H4 (cell line): ENCODE measurements around the gene CFDP1. TPM values are rescaled to one million over a fixed set of nuclear protein-coding genes. Genes with fewer than 3 reads are reported as not detected.
"Not testable (repeated sequence)": the region's sequence is repeated elsewhere in the genome, so short reads cannot be mapped to it uniquely, and the experiment has no call there.

Experiments used
- DNase-seq: peaks from one replicate; pipeline ENCODE4 v3.0.0-alpha.2; 2015; ENCODE audit warnings: low spot score
- total RNA-seq: library from RNA; depleted of rRNA; stranded (reverse); fragments of >200 nt; shearing (Covaris generic); gene quantifications from 2 replicates; pipeline ENCODE4 v1.2.3, GENCODE V29; 2014

The CFDP1 gene
- total RNA-seq, 1 experiment from 2014 or later = 65.4 TPM

- no peak for DNase-seq
These were observed 140.1 kb downstream of the CFDP1 start for GRCh38 chr16:75293173-75293572.

GRCh38 chr16:75292691-75293090, 140.6 kb downstream of the CFDP1 start:
- DNase-seq = no peak

- DNase-seq = peak; percentile 36
These were observed 144.1 kb downstream of the CFDP1 start for GRCh38 chr16:75289189-75289588.

GRCh38 chr16:75288596-75289120, 144.6 kb downstream of the CFDP1 start:
- no peak for DNase-seq

- no peak for DNase-seq
These were observed 145.1 kb downstream of the CFDP1 start for GRCh38 chr16:75288181-75288580.

- no peak for DNase-seq
These were observed 145.6 kb downstream of the CFDP1 start for GRCh38 chr16:75287708-75288107.

GRCh38 chr16:75286389-75286788, 146.9 kb downstream of the CFDP1 start:
- no peak for DNase-seq

- DNase-seq = no peak
These were observed 150.6 kb downstream of the CFDP1 start for GRCh38 chr16:75282466-75283281.

- DNase-seq = no peak
These were observed 151.5 kb downstream of the CFDP1 start for GRCh38 chr16:75281826-75282225.

GRCh38 chr16:75281009-75281408, 152.3 kb downstream of the CFDP1 start:
- DNase-seq = not testable (repeated sequence)

- DNase-seq = no peak
These were observed 152.9 kb downstream of the CFDP1 start for GRCh38 chr16:75280331-75280804.

- no peak for DNase-seq
These were observed 154.0 kb downstream of the CFDP1 start for GRCh38 chr16:75279305-75279704.

GRCh38 chr16:75273054-75273925, 160.0 kb downstream of the CFDP1 start:
- no peak for DNase-seq

GRCh38 chr16:75272629-75273028, 160.7 kb downstream of the CFDP1 start:
- not testable (repeated sequence) for DNase-seq

GRCh38 chr16:75272097-75272551, 161.2 kb downstream of the CFDP1 start:
- DNase-seq = no peak

- DNase-seq = no peak
These were observed 161.7 kb downstream of the CFDP1 start for GRCh38 chr16:75271441-75272096.

GRCh38 chr16:75269358-75269757, 163.9 kb downstream of the CFDP1 start:
- not testable (repeated sequence) for DNase-seq

GRCh38 chr16:75267631-75268264, 165.6 kb downstream of the CFDP1 start:
- peak; percentile 76 for DNase-seq

- no peak for DNase-seq
These were observed 166.3 kb downstream of the CFDP1 start for GRCh38 chr16:75266738-75267630.
